Astrocyte (in vitro differentiated cells and primary cell): ENCODE data around the gene LIMK2. TPM values are rescaled to one million over a fixed set of nuclear protein-coding genes. Genes with fewer than 3 reads are reported as not detected.
"Not testable (repeated sequence)": the region's sequence is repeated elsewhere in the genome, so short reads cannot be mapped to it uniquely, and the experiment has no call there.

Experiments
- DNase-seq: peaks from one replicate; pipeline ENCODE4 v3.0.0-alpha.2; 2010; ENCODE audit warnings: low read depth
- FAIRE-seq: peaks from 2 replicates; lab custom pipeline; 2011; peaks lifted over from hg19 to GRCh38; lab: Jason Lieb, UNC
- H2AFZ ChIP-seq: 2 replicates; pipeline ENCODE4 v1.6.0; 2012; ENCODE audit warnings: low read depth, low read length, inconsistent platforms
- H3K27ac ChIP-seq: 2 replicates; pipeline ENCODE4 v1.5.1; 2011; ENCODE audit warnings: low read depth, low read length, inconsistent platforms
- H3K27me3 ChIP-seq: 2 replicates; pipeline ENCODE4 v1.6.0; 2011; ENCODE audit warnings: low read length, inconsistent platforms; ENCODE audit not compliant: insufficient read depth
- H3K36me3 ChIP-seq: 2 replicates; pipeline ENCODE4 v1.5.1; 2011; ENCODE audit warnings: low read length, inconsistent platforms; ENCODE audit not compliant: insufficient read depth
- H3K4me1 ChIP-seq: 2 replicates; pipeline ENCODE4 v1.5.1; 2011; ENCODE audit warnings: low read length, inconsistent platforms; ENCODE audit not compliant: insufficient read depth
- H3K4me2 ChIP-seq: 2 replicates; pipeline ENCODE4 v1.6.0; 2012; ENCODE audit warnings: low read length, inconsistent platforms
- H3K4me3 ChIP-seq: 2 replicates; pipeline ENCODE4 v1.5.1; 2011; ENCODE audit warnings: low read depth, mild to moderate bottlenecking, low read length, inconsistent platforms; ENCODE audit not compliant: insufficient read depth
- H3K79me2 ChIP-seq: 2 replicates; pipeline ENCODE4 v1.6.0; 2012; ENCODE audit warnings: mild to moderate bottlenecking, low read length, inconsistent platforms; ENCODE audit not compliant: insufficient read depth
- H3K9ac ChIP-seq: 2 replicates; pipeline ENCODE4 v1.6.0; 2012; ENCODE audit warnings: mild to moderate bottlenecking, low read length, inconsistent platforms
- H3K9me3 ChIP-seq: 2 replicates; pipeline ENCODE4 v1.5.1; 2012; ENCODE audit warnings: low read depth, mild to moderate bottlenecking, low read length, inconsistent platforms; ENCODE audit not compliant: insufficient read depth
- H4K20me1 ChIP-seq: 2 replicates; pipeline ENCODE4 v1.6.0; 2012; ENCODE audit warnings: low read length, inconsistent platforms; ENCODE audit not compliant: insufficient read depth
- H3K27ac Mint-ChIP-seq: one replicate; pipeline ENCODE4 v1.8.0; 2021; ENCODE audit warnings: mild to moderate bottlenecking, mixed read lengths; ENCODE audit not compliant: unreplicated experiment
- H3K27me3 Mint-ChIP-seq: one replicate; pipeline ENCODE4 v1.8.0; 2021; ENCODE audit warnings: low read depth, mixed read lengths; ENCODE audit not compliant: unreplicated experiment
- H3K36me3 Mint-ChIP-seq: one replicate; pipeline ENCODE4 v1.8.0; 2021; ENCODE audit warnings: low read depth, mixed read lengths; ENCODE audit not compliant: unreplicated experiment
- H3K4me1 Mint-ChIP-seq: one replicate; pipeline ENCODE4 v1.8.0; 2021; ENCODE audit warnings: low read depth, mixed read lengths; ENCODE audit not compliant: unreplicated experiment
- H3K4me3 Mint-ChIP-seq: one replicate; pipeline ENCODE4 v1.8.0; 2021; ENCODE audit warnings: mild to moderate bottlenecking, moderate library complexity, mixed read lengths; ENCODE audit not compliant: unreplicated experiment
- H3K9me3 Mint-ChIP-seq: one replicate; pipeline ENCODE4 v1.8.0; 2021; ENCODE audit warnings: mild to moderate bottlenecking, mixed read lengths; ENCODE audit not compliant: unreplicated experiment
- CTCF ChIP-seq: IDR thresholded peaks from 2 replicates; pipeline ENCODE4 v1.5.1; 2011; ENCODE audit warnings: low read depth, mild to moderate bottlenecking, inconsistent platforms, low read length, moderate library complexity; ENCODE audit not compliant: insufficient read depth
- EZH2 ChIP-seq: IDR thresholded peaks from 2 replicates; pipeline ENCODE4 v1.6.1; 2012; ENCODE audit warnings: mild to moderate bottlenecking, low read length, inconsistent platforms; ENCODE audit not compliant: insufficient read depth
- total RNA-seq: library from RNA; stranded (reverse); gene quantifications from 2 replicates; pipeline ENCODE4 v1.2.1, GENCODE V29; 2021

Gene LIMK2
- total RNA-seq, 1 donor from 2014 or later, result 128 TPM

- no peaks in the 10 kb centered on the region for H3K9me3 Mint-ChIP-seq
- H3K27me3 Mint-ChIP-seq, result no peaks in the 10 kb centered on the region
- peak overlapping the region; percentile 100 for H3K27ac Mint-ChIP-seq
- H3K4me1 ChIP-seq, result peaks cover 69% of the 10 kb centered on the region
- peaks cover 7% of the 10 kb centered on the region for H4K20me1 ChIP-seq
- H3K36me3 Mint-ChIP-seq, result peaks cover 3% of the 10 kb centered on the region
- FAIRE-seq, result peak; percentile 83
- peak overlapping the region; percentile 72 for H3K4me2 ChIP-seq
- peaks cover 11% of the 10 kb centered on the region for H3K79me2 ChIP-seq
- no peaks in the 10 kb centered on the region for H3K36me3 ChIP-seq
- peak overlapping the region; percentile 99 for H3K27ac ChIP-seq
- no peak for TF ChIP-seq CTCF
- TF ChIP-seq EZH2, result no peak
- H3K4me1 Mint-ChIP-seq, result peaks cover 67% of the 10 kb centered on the region
- peak overlapping the region; percentile 80 for H3K9ac ChIP-seq
- no peak overlapping the region for H3K4me3 ChIP-seq
- peak overlapping the region; percentile 31 for H2AFZ ChIP-seq
- no peaks in the 10 kb centered on the region for H3K27me3 ChIP-seq
- peak overlapping the region; percentile 34 for H3K4me3 Mint-ChIP-seq
- peak; percentile 97 for DNase-seq
- no peaks in the 10 kb centered on the region for H3K9me3 ChIP-seq
Observed at GRCh38 chr22:31244046-31244942, 32.2 kb downstream of the LIMK2 start.

- FAIRE-seq, result no peak
- Mint-ChIP-seq H3K27ac (peak overlapping the region; percentile 100), H3K4me3 (no peak overlapping the region), H3K4me1 (peaks cover 65% of the 10 kb centered on the region), H3K27me3 (no peaks in the 10 kb centered on the region), H3K36me3 (no peaks in the 10 kb centered on the region), H3K9me3 (no peaks in the 10 kb centered on the region)
- Histone ChIP-seq H2AFZ (no peak overlapping the region), H3K4me1 (peaks cover 71% of the 10 kb centered on the region), H4K20me1 (peaks cover 14% of the 10 kb centered on the region), H3K27ac (peak overlapping the region; percentile 99), H3K4me3 (no peak overlapping the region), H3K79me2 (peaks cover 18% of the 10 kb centered on the region), H3K9ac (peak overlapping the region; percentile 80), H3K9me3 (no peaks in the 10 kb centered on the region), H3K27me3 (no peaks in the 10 kb centered on the region), H3K36me3 (no peaks in the 10 kb centered on the region), H3K4me2 (peak overlapping the region; percentile 72)
- TF ChIP-seq CTCF (no peak), EZH2 (no peak)
- DNase-seq, result no peak
Observed at GRCh38 chr22:31244943-31245451, 32.9 kb downstream of the LIMK2 start.

GRCh38 chr22:31245998-31246397 is 33.9 kb downstream of the LIMK2 start:
- not testable (repeated sequence) for H2AFZ ChIP-seq, H3K9me3 ChIP-seq, H3K4me3 Mint-ChIP-seq, DNase-seq, H3K36me3 ChIP-seq, FAIRE-seq, H3K9me3 Mint-ChIP-seq, H3K4me3 ChIP-seq, H3K36me3 Mint-ChIP-seq, H3K9ac ChIP-seq, H3K4me2 ChIP-seq, H3K27me3 Mint-ChIP-seq, H3K27me3 ChIP-seq, H3K27ac ChIP-seq
- Histone ChIP-seq H4K20me1 (peaks cover 25% of the 10 kb centered on the region), H3K79me2 (peaks cover 28% of the 10 kb centered on the region), H3K4me1 (peaks cover 71% of the 10 kb centered on the region)
- Mint-ChIP-seq H3K4me1 (peaks cover 66% of the 10 kb centered on the region), H3K27ac (peak overlapping the region; percentile 100)
